ENCODE results near the gene GABBR2.
"Not testable (repeated sequence)": the region's sequence is repeated elsewhere in the genome, so short reads cannot be mapped to it uniquely, and the experiment has no call there.

Gene GABBR2

DNA sequence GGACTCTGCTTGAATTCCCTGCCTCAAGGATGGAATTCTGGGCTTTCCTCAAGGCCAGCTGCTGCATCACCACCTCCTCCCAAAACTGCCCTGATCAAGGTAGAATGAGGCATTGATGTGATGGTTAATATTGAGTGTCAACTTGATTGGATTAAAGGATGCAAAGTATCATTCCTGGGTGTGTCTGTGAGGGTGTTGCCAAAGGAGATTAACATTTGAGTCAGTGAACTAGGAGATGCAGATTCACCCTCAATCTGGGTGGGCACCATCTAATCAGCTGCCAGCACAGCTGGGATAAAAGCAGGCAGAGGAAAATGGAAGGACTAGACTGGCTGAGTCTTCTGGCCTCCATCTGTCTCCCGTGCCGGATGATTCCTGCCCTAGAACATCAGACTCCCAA, 23.9 kb downstream of the GABBR2 start:
- not testable (repeated sequence) for DNase-seq

DNA sequence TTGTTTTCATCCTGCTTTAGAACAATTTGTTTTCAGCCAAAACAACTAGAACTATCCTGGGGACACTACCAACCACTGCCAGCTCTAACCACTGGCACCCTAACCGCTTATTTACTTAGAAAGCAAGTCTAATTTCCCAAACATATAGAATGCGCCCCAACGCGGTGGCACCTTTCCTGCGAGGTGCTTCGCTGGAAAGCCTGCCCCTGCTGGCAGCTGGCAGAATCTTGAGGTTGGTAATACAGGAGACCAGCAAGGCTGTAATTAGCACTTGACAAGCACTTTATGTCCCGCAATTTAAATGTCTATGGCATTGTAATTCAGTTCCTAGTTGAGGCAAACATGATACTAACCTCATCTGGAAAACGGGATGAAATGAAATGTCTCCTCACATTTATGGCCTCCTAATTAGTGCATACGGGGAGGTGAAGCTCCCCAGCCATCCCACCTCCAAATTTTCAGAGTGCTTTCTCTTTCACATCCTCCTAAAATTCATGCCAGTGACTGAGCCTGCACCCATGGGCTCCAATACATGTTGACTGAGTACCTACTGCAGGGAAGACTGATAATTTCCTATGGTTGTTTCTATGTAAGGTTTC, 30.4 kb downstream of the GABBR2 start:
- no peak for DNase-seq

DNA sequence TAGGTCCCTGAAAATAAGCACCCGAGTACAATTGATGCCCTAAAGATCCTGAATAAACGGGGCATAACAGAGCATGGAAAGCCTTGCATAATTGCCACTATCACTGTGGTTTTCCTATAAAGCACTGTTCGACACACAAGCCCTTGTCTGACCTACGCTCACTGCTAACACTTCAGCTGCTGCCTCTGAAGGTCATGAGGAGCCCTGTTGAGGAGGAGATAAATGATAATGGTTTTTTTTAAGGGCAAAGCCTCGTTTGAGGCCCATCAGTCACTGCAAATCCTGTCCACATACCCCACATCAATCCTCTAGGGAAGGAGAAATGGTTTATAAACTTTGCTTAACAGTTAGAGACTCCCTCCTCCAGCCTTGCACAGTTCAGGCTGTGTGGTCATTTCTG, 35.1 kb downstream of the GABBR2 start:
- DNase-seq, result no peak

DNA sequence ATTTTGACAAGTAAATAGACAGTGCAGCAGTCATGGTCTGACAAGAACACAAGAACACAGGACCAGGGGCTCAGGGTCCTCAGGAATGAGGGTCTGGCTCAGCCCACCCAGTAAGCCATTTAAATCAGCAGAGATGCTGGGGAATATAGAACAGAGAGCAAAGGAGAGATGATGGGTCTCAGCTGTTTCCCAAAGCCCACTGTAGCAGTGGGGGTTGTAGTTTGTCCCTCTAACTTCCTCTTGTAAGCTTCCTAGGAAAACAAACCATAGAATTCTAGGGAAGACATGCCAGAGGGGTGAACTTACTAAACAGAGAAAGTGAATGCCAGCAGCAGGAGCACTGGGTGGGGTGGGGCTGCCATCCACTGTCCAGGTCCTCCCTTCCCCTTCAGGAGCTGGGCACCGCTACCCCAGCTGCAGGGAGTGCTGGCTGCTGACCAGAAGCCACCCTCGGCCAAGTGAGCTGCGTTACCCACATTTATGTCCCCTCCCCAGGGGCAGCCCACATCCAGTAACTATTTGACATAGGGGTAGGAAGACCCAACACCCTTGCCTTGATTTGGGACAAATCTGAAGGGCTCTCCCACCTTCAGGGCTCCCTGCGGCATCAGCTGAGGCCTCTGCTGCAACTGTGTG, 41.6 kb downstream of the GABBR2 start:
- DNase-seq, result no peak

DNA sequence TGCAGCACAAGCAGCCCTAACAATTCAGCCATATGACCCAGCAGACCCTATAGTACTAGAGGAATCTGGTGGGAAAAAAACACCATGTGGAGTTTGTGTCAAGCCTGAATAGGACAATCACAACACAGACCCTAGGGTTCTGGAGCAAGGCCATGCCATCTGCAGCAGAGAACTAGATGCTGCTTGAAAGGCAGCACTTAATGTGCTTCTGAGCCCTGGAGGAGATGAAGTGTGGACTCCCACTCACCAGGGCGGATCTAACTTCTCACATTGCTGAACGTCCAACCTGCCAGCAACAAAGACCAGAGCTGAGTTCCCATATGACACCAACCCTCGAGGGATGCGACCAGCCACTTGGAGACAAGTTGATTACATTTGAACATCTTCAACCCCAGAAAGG, 43.2 kb downstream of the GABBR2 start:
- no peak for DNase-seq

DNA sequence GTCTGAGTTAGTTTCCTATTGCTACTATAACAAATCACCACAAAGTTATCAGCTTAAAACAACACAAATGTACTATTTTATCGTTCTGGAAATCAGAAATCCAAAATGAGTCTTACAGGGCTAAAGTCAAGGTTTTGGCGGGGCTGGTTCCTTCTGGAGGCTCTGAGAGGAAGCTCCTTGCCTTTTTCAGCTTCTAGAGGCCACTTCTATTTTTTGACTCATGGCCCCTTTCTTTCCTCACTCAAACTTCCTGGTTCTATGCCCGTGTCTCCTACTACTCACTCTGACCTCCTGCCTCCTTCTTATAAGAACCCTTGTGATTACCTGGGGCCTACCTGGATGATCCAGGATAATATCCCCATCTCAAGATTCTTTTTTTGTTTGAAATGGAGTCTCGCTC, 48.2 kb downstream of the GABBR2 start:
- no peak for DNase-seq

DNA sequence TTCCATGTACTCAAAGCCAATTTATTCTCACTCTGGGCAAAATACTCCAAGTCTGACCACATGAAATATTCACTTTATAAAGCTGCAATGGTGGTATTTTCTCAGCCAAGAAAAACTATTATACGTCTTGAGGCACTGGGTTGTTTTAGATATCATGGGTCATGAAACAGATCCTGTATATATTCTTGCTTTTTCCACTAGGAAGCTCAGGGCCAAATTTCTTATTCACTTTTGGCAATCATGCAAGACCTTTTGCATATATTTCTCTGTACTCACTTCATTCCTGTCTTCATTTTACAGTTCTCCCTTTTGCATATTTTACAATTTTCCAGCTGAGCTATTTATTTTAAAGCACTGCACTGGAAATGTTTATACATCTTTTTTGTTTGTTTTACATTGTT, 49.8 kb downstream of the GABBR2 start:
- DNase-seq, result no peak

DNA sequence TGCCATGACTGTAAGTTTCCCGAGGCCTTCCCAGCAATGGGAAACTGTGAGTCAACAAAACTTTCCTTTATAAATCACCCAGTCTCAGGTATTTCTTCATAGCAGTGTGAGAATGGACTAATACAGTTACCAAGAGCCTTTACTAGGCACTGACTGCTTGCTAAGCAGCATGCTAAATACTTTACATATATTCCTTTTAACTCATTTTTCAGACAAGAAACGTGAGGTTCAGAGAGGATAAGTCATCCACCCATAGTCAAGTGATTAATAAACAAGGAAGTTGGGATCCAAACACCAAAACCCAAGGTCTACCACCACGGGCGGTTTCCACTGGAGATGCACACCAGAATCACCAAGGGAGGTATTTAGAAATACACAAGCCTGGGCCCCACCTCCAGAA, 50.8 kb downstream of the GABBR2 start:
- no peak for DNase-seq

DNA sequence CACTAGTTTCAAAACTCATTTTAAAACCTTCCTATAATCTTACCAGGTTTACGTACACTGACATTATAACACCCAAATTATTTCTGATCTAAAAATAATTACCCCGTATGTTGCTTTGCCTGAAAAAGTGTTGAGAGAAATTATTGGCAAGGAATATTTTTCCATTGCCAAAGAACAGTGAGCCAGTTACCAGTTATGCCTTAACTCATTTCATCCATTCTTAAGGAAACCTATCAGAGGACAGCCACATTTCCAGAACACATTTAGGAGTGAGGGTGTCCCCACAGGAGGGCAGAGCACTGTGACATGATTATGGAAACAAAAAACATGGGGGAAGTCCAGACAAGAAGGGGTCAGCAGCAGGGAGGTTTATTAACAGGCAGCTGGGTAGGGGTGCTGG, 52.2 kb downstream of the GABBR2 start:
- DNase-seq, result no peak

DNA sequence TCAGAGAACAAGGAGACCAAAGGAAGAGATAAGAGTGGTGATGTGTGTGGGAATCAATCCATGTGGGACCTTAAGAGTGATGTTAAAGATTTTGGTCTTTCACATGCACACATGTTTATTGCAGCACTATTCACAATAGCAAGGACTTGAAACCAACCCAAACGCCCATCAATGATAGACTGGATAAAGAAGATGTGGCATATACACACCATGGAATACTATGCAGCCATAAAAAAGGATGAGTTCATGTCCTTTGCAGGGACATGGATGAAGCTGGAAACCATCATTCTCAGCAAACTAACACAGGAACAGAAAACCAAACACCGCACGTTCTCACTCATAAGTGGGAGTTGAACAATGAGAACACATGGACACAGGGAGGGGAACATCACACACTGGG, 53.3 kb downstream of the GABBR2 start:
- DNase-seq, result not testable (repeated sequence)

DNA sequence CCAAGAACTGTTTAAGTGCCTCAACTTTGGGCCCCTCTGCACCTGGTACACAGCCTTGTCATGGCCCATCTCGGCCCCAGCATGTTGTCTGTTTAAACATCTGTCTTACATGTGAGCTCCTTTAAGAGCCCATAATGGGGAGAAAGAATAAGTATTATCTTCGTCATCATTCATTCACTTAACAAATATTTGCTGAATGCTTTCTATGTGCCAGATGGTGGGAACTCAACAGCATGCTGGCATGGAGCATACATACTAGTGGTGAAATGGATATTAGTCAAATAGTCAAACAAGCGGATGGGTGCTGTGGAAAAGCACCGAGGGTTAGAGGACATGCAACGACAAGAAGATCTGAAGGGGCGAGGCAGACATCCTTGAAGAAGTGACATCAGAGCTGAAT, 54.5 kb downstream of the GABBR2 start:
- DNase-seq, result peak; percentile 81

DNA sequence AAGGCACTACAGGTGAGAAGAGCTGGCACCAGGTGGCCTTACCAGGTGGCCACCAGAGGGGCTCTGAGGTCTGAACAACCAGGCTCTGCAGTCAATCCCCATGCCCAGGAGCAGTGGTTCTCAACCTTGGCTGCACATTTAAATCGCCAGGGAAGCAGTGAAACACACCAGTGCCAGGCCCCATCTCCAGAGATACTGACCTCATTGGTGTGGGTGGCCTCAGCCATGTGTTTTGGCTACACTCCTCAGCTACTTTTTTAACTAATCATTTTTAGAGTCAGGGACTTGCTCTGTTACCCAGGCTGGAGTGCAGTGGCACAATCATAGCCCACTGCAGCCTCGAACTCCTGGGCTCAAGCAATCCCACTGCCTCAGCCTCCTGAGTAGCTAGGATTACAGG, 56.0 kb downstream of the GABBR2 start:
- DNase-seq, result no peak

DNA sequence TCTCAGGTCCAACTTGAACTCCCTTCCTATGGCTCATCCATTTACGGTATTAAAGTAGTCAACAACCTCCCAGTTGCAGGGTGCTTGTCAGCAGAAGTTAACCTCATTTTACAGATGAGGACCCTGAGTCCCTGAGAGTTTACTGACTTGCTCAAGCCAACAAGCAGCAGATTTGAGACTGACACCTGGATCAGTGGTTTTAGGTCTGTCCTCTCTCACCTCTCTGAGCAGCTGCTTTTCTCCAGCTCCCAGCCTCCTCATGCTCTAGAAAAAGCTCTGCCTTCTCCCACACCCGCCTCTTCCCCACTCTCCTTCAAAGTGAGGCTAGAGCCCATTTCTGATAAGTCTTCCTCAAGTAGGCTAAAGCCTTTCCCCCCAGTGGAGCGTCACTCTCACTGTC, 56.4 kb downstream of the GABBR2 start:
- no peak for DNase-seq

DNA sequence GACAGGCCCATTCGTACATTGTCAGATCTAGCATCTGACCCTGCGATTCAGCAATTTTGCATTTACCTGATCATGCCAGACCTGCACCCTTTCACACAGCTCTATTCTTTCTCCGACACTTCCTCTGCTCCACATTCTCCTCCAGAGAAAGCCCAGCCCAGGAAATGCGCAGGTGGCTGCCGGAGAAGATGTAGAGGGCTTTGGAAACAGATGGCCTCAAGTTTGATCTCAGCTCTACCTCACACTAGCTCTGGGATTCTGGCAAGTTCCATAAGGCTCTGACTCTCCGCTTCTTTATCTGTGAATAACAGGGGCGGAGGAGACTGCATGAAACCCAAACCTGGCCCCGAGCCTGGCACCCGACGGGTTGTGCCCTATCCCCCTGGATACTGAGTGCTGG, 61.5 kb downstream of the GABBR2 start:
- no peak for DNase-seq

DNA sequence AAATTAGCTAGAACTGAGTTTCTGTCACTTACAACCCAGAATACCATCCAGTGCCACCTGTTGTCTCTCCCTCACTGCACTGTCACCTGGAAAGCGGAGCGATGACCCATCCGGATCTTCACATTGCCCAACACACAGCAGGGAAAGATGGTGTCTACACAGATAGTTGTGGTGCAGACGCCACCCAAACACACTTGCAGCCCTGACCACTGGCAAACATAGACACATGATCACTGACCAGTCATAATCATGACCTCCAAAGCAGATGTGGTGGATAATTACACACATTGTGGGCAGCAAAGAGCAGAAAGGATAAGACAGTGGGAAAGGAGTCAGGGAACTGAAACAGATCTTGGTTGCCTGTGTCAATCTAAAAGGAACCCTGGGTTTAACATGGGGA, 64.7 kb downstream of the GABBR2 start:
- DNase-seq, result no peak

DNA sequence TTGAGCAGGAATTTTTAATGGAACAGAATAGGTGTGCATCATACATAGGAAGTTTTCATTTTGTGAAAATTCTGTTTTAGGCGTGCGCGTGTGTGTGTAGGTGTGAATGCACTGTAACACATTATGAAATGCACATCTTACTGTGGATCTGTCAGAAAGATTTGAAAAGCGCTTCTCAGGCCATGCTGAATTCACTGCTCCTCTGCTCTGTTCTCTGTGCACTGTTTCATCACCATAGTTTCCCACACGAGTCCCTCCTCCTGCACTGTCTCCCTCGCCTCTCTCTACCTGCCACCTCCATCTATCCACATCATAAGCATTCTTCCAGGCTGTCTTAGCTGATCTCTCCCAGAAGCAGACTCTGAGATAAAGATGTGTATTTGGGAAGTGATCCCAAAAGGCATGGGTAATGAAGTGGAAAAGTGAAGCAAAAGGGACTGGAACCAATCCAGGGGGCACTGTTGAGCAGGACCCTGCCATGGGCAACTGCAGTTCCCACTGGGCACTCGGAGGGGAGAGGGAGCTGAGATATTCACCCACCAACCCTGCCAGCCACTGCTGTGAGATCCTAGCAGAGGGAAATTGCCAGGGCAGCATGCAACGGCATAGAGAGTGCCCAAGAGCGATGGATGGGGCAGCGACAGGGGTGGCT, 65.9 kb downstream of the GABBR2 start:
- DNase-seq, result no peak

DNA sequence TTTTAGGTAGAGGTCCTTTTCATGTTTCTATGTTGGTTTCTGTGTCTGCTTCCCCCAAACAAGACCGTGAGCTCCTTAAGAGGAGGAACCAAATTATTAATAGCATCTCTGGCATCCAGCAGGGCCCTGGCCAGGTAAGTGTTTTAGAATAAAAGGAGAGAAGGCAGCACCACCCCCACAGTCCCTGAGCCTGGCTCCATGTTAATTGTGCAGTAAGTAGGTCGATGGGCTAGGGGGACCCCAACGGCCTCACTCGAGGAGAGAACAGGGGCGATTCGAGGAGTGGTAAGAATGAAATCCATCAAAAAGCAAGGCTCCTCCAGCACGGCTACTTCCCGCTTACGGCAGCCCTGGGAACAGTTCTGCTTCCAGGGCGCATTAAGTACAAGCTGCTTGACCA, 67.0 kb downstream of the GABBR2 start:
- no peak for DNase-seq

DNA sequence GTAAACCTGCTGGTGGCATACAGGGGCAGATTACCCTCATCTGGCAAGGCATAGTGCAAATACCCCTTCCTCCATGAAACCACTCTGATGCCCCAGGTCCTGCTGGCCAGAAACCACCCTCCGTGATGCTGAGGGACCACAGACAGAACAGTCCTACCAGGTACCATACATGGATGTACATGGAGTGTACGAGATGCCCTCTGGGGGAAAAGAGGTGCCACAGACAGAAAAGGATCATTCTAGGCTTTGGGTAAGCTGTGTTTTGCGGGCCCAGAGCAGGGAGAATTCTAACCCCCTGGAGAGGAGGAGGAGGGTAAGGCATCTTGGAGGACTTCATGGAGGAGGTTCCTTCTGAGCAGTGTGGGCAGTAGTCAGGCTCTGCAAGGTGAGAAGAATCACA, 68.3 kb downstream of the GABBR2 start:
- DNase-seq, result no peak

DNA sequence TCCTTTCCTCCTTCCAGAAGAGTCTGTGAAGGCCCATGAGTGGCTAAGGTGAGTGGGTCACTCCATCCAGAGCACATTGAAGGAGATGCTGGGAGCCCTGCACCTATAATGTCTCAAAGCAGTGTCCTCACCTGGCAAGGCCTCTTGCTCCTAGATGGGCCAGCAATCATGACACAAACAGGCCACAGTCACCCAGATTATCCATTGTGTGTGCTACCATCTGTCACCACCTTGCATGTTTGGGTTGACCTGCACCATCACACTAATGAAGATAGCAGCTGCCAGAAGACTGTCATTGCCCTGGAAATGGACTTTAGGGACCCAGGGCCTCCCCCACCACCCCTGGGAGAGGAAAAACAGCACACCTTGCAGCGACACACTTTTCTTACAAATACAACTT, 69.6 kb downstream of the GABBR2 start:
- DNase-seq, result no peak

DNA sequence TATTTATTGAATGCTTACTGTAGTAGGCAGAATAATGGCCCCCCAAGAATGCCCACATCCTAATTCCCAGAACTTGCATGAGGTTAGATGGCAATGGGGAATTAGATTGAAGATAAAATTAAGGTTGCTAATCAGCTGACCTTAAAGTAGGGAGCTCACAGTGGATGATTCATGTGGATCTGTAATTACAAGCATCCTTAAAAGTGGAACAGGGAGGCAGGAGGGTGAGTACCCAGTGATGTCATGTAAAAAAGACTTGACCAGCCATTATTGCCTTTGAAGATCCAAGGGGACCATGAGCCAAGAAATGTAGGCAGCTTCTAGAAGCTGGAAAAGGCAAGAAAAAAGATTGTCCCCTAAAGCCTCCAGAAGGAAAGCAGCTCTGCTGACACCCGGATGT, 71.4 kb downstream of the GABBR2 start:
- no peak for DNase-seq

DNA sequence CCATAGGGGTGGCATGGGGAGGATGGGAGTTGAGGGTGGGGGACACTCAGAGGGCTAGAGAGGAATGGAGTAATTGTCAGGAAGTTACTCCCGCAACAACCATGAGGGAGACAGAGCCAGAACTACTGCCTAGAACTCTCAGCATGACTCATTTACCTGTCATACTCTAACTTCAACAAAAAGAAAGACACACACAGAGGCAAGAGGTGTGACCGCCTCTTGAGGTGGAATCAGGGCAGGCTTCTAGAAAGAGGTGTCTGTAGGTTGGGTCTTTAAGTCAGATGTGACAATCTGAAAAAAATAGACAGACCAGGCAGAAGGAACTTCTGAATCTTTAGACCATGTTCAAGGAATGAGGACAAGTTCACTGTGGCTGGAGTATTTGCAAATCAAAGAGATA, 73.4 kb downstream of the GABBR2 start:
- DNase-seq, result no peak

DNA sequence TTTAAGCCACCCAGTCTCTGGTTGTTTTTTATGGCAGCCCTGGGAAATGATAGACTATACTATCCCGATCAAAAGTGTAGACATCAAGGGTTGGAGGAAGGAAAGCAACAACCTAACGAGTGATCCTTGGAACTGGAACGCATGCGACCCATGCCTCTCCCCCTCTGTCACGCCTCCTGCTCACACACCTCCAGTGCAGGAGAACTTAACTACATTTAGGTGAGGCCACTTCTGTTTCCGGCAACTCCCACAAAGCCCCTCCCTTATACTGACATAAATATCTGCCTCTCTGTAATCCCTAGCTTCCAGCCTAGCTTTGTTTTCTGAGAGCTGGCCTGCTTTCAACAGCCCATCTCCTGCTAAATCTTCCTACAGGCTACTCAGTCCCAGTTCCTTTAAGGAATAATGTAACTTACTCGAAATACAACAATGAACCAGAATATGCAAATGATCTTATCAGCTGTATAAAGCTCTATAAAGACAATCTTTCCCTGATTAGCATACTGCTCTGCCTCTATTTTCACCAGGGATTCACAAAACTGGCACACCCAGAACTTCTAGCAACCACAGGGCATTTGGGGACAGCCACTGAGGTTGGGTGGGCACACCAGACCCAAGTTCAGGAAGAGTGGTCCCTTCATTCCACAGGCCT, 73.9 kb downstream of the GABBR2 start:
- no peak for DNase-seq

DNA sequence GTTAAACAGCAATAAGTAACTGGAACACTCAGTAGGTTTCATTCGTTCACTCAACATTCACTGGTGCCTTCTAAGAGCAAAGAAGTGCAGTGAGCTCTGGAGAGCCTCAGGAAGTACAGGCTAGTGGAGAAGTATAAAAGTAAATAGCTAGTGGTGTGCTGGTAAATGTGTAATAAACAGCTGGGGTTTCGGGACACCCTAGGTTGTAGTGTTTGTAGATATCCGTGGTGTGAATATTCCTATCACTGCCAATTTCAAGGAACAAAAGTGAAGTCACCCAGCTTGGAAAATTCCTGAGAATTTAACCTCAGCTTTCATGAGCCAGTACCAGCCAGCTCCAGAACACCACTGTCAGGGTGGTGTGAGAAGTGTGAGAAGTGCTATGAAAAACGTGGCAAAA, 75.9 kb downstream of the GABBR2 start:
- DNase-seq, result no peak

DNA sequence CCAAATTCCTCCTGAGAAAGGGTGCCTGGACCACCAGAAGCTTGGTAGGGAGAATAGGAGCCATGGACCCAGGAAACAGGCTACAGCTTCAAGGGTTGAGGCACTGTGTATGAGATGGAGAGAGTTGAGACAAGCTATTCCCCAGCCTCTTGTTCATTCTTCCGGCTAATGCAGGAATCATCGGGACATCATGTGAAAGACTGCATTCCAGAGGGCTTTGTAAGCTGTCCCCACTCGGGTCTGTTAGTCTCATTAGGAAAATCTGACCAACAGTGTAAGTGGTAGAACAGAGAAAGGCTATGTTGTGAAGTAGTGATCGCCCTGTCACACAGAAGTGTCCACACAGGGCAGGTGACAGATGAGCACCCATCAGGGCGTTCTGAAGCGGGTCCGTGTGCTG, 81.4 kb downstream of the GABBR2 start:
- no peak for DNase-seq
